IMR-90 (cell line): ENCODE data around the gene ARL14EP. TPM values are rescaled to one million over a fixed set of nuclear protein-coding genes. Genes with fewer than 3 reads are reported as not detected.

Experiments
- ATAC-seq: fragments of 200-7000 bp; cut with Tn5 transposase; 2 replicates; pipeline ENCODE4 v1.9.1; 2020; ENCODE audit warnings: low read depth, mild to moderate bottlenecking, moderate library complexity
- BruUV-seq: library from RNA; stranded (reverse); fragments of 400-500 nt; replicated peaks from 2 replicates; lab custom pipeline; 2021; lab: Mats Ljungman, UMichigan
- CTCF ChIA-PET: fragments of 300-600 bp; formaldehyde crosslinking; extraction: SDS; loops from one replicate; lab custom pipeline; 2021; ENCODE audit warnings: antibody characterized with exemption; lab: Yijun Ruan, JAX
- POLR2A ChIA-PET: fragments of 300-600 bp; sonication (Branson Sonifier 250); formaldehyde crosslinking; loops from one replicate; lab custom pipeline; 2022; ENCODE audit warnings: antibody characterized with exemption; ENCODE audit not compliant: unreplicated experiment; lab: Charles Lee
- DNase-seq: peaks from one replicate; pipeline ENCODE4 v3.0.0; 2013
- H2AFZ ChIP-seq: replicated peaks from 2 replicates; pipeline ENCODE3; 2013; ENCODE audit warnings: low read length, mild to moderate bottlenecking; ENCODE audit not compliant: poor library complexity
- H2AK5ac ChIP-seq: 2 replicates; pipeline ENCODE4 v1.6.1; 2013; ENCODE audit warnings: low read depth, low read length, inconsistent platforms
- H2AK9ac ChIP-seq: replicated peaks from 2 replicates; pipeline ENCODE3; 2013; ENCODE audit warnings: mild to moderate bottlenecking, low read depth, low read length, moderate library complexity; ENCODE audit not compliant: poor library complexity
- H2BK120ac ChIP-seq: 2 replicates; pipeline ENCODE4 v1.6.1; 2013; ENCODE audit warnings: low read depth, low read length, inconsistent platforms
- H2BK15ac ChIP-seq: 3 replicates; pipeline ENCODE4 v1.6.1; 2013; ENCODE audit warnings: low read depth, low read length, inconsistent platforms
- H2BK20ac ChIP-seq: 2 replicates; pipeline ENCODE4 v1.6.1; 2013; ENCODE audit warnings: low read depth, mild to moderate bottlenecking, inconsistent platforms, low read length, moderate library complexity
- H2BK5ac ChIP-seq: 2 replicates; pipeline ENCODE4 v1.6.1; 2013; ENCODE audit warnings: mild to moderate bottlenecking, low read depth, low read length, inconsistent platforms; ENCODE audit not compliant: poor library complexity, severe bottlenecking
- H3K14ac ChIP-seq: replicated peaks from 2 replicates; pipeline ENCODE4 v1.6.1; 2013; ENCODE audit warnings: low read depth, low read length, inconsistent platforms
- H3K18ac ChIP-seq: 2 replicates; pipeline ENCODE4 v1.6.1; 2013; ENCODE audit warnings: low read depth, low read length, control low read depth
- H3K23ac ChIP-seq: 2 replicates; pipeline ENCODE4 v1.6.1; 2013; ENCODE audit warnings: low read depth, low read length, inconsistent platforms
- H3K27ac ChIP-seq: 2 replicates; pipeline ENCODE4 v1.5.1; 2013; ENCODE audit warnings: mild to moderate bottlenecking, control low read depth, low read length; ENCODE audit not compliant: insufficient read depth
- H3K27me3 ChIP-seq: 2 replicates; pipeline ENCODE4 v1.6.1; 2013; ENCODE audit warnings: low read length; ENCODE audit not compliant: control insufficient read depth, insufficient read depth
- H3K36me3 ChIP-seq: 2 replicates; pipeline ENCODE4 v1.6.1; 2013; ENCODE audit warnings: low read length, mixed read lengths; ENCODE audit not compliant: control insufficient read depth, insufficient read depth
- H3K4ac ChIP-seq: 2 replicates; pipeline ENCODE4 v1.6.1; 2013; ENCODE audit warnings: low read depth, low read length, inconsistent platforms
- H3K4me1 ChIP-seq: 2 replicates; pipeline ENCODE4 v1.6.1; 2013; ENCODE audit warnings: low read length, mixed read lengths; ENCODE audit not compliant: control insufficient read depth, insufficient read depth
- H3K4me2 ChIP-seq: 2 replicates; pipeline ENCODE4 v1.6.1; 2013; ENCODE audit warnings: low read depth, mild to moderate bottlenecking, control low read depth, low read length, moderate library complexity
- H3K4me3 ChIP-seq: 2 replicates; pipeline ENCODE4 v1.5.1; 2013; ENCODE audit warnings: low read depth, mild to moderate bottlenecking, control low read depth, low read length, moderate library complexity; ENCODE audit not compliant: insufficient read depth
- H3K56ac ChIP-seq: 2 replicates; pipeline ENCODE4 v1.6.1; 2013; ENCODE audit warnings: low read length, inconsistent platforms; ENCODE audit not compliant: insufficient read depth; ENCODE audit errors: extremely low read depth
- H3K79me1 ChIP-seq, 2 experiments: 2 replicates each; pipeline ENCODE4 v1.6.1; 2013; ENCODE audit warnings: low read length in 2 of 2, inconsistent platforms in 1 of 2, low read depth in 1 of 2
- H3K9ac ChIP-seq: 2 replicates; pipeline ENCODE4 v1.6.1; 2013; ENCODE audit warnings: low read depth, low read length, control low read depth
- H3K9me1 ChIP-seq: 2 replicates; pipeline ENCODE4 v1.6.1; 2013; ENCODE audit warnings: low read length, inconsistent platforms; ENCODE audit not compliant: insufficient read depth
- H3K9me3 ChIP-seq: 2 replicates; pipeline ENCODE4 v1.6.1; 2013; ENCODE audit warnings: low read length; ENCODE audit not compliant: control insufficient read depth, insufficient read depth
- H4K20me1 ChIP-seq: 2 replicates; pipeline ENCODE4 v1.6.1; 2013; ENCODE audit warnings: low read length, inconsistent platforms; ENCODE audit not compliant: insufficient read depth
- H4K5ac ChIP-seq: 2 replicates; pipeline ENCODE4 v1.6.1; 2013; ENCODE audit warnings: mild to moderate bottlenecking, low read depth, low read length, control low read depth
- H4K8ac ChIP-seq, 2 experiments: 2 replicates each; pipeline ENCODE4 v1.6.1; 2013; ENCODE audit warnings: low read depth in 2 of 2, low read length in 2 of 2, control low read depth in 1 of 2, inconsistent platforms in 1 of 2
- H4K91ac ChIP-seq: 2 replicates; pipeline ENCODE4 v1.6.1; 2013; ENCODE audit warnings: low read depth, low read length, inconsistent platforms; ENCODE audit not compliant: insufficient read depth
- POLR2A ChIP-seq: IDR thresholded peaks from 2 replicates; pipeline ENCODE4 v1.6.1; 2012; ENCODE audit warnings: mild to moderate bottlenecking, low read depth, low read length
- WGBS, 2 experiments: methylation state at CpG; one replicate each; pipeline versions ENCODE4 v1.1.5 to v1.1.7; 2013; ENCODE audit warnings: missing lambda C conversion rate in 2 of 2; ENCODE audit not compliant: insufficient read length in 1 of 2; ENCODE audit errors: extremely low coverage in 2 of 2; 5-methylcytosine and 5-hydroxymethylcytosine counted together
- dilution Hi-C: fragments of 300-500 bp; cut with HindIII; formaldehyde crosslinking; loops from one replicate; pipeline ENCODE4 v1.14.3; 2018; ENCODE audit warnings: low sequenced_read_pairs; ENCODE audit not compliant: unreplicated experiment
- in situ Hi-C: fragments of 300-500 bp; cut with MboI; formaldehyde crosslinking; loops from 3 replicates; pipeline ENCODE4 v1.14.3; 2019; ENCODE audit warnings: low sequenced_read_pairs, inconsistent platforms, mixed read lengths
- intact Hi-C: fragments of 100-400 bp; cut with micrococcal nuclease; formaldehyde crosslinking; loops from 2 replicates; pipeline ENCODE4 v1.10.0; 2022
- polyA plus RNA-seq, 3 experiments: library from polyadenylated mRNA; depleted of rRNA; stranded (reverse); fragments of >200 nt; gene quantifications; 2 replicates each; pipeline ENCODE4 v1.2.3, GENCODE V29; 2012; ENCODE audit warnings: low replicate concordance in 1 of 3
- total RNA-seq: library from RNA; depleted of rRNA; stranded (reverse); fragments of >200 nt; gene quantifications from 2 replicates; pipeline ENCODE4 v1.2.3, GENCODE V29; 2012
- TF ChIP-seq, protein P1 (sequence below): fragments of 150-350 bp; IDR thresholded peaks from 2 replicates; pipeline ENCODE4 v1.6.1; 2016; ENCODE audit warnings: low read depth, mild to moderate bottlenecking, low read length, moderate library complexity, borderline replicate concordance

ARL14EP gene
- total and polyA plus RNA-seq, 2 of the 4 experiments (the other 2 are of a cell fraction), result 13.8 to 15.7 TPM

GRCh38 chr11:30329150-30329940 lies 6.4 kb downstream of the ARL14EP start:
- BruUV-seq, result no TSS peak
- Histone ChIP-seq H3K23ac (no peak overlapping the region), H3K9me1 (no peaks in the 10 kb centered on the region), H4K91ac (no peak overlapping the region), H2AK5ac (no peak overlapping the region), H4K5ac (no peak overlapping the region), H3K4me1 (peaks cover 5% of the 10 kb centered on the region; the same call in 1 of the 2 replicates), H3K79me1 (peaks cover 15 to 23% of the 10 kb centered on the region in 2 experiments), H2BK120ac (no peak overlapping the region), H3K9ac (no peak overlapping the region), H2AK9ac (no peak overlapping the region), H2BK15ac (no peak overlapping the region), H3K56ac (no peak overlapping the region), H4K8ac (no peak overlapping the region), H3K4me3 (no peak overlapping the region), H2BK5ac (no peak overlapping the region), H3K4ac (no peak overlapping the region), H4K20me1 (no peaks in the 10 kb centered on the region), H2AFZ (no peak overlapping the region), H3K36me3 (peaks cover 4% of the 10 kb centered on the region), H2BK20ac (no peak overlapping the region), H3K14ac (no peak overlapping the region), H3K4me2 (peak overlapping the region; percentile 41; the same call in 1 of the 2 replicates), H3K27me3 (no peaks in the 10 kb centered on the region), H3K9me3 (no peaks in the 10 kb centered on the region), H3K27ac (no peak overlapping the region), H3K18ac (no peak overlapping the region)
- intact Hi-C loops (no loop called here), in situ Hi-C loops (no loop called here), dilution Hi-C loops (no loop called here)
- TF ChIP-seq, protein P1, sequence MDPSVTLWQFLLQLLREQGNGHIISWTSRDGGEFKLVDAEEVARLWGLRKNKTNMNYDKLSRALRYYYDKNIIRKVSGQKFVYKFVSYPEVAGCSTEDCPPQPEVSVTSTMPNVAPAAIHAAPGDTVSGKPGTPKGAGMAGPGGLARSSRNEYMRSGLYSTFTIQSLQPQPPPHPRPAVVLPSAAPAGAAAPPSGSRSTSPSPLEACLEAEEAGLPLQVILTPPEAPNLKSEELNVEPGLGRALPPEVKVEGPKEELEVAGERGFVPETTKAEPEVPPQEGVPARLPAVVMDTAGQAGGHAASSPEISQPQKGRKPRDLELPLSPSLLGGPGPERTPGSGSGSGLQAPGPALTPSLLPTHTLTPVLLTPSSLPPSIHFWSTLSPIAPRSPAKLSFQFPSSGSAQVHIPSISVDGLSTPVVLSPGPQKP, result no peak
- no peak for TF ChIP-seq POLR2A
- no CpG with 5 or more reads among the region's 4 CpGs for WGBS, 2 experiments
- no peak for DNase-seq
- ChIA-PET POLR2A (no interaction called here), CTCF (no interaction called here)
- ATAC-seq, result no peak
